ENCODE measurements around the gene CLDN9. TPM values are rescaled to one million over a fixed set of nuclear protein-coding genes. Genes with fewer than 3 reads are reported as not detected.
A peak's percentile ranks its signal among the peaks of the same experiment; 100 is the strongest.

CLDN9 gene
- total RNA-seq, 1 donor from 2014 or later = not detected

DNA sequence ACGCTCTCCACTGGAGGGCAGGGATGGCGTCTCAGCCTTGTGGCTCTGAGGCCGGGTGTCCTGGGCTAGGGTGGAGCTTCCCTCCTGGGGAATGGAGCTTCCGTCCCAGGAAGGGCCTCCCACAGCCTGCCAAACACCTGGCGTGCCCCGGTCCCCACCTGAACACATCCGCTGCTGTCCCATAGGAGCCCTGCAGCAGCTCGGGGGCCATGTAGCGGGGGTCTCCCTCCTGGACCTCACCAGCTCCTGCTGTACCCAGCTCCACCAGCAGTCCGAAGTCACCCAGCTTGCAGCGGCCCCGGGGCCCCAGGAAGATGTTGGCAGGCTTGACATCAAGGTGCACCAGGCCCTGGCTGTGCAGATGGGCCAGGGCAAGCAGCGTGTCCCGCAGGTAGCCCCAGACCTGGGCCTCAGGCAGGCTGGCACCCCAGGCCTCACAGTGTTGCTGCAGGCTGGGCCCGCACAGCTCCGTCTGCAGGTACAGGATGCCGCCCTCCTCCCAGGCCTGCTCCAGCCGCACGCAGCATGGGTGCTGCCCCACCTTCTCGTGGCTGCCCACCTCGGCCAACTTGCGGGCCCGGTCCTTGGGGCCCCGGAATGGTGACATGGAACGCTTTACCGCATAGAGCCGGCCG is 37.4 kb upstream of the CLDN9 start:
- DNase-seq (ENCODE audit: extremely low spot score, unreplicated experiment) = no peak
- no peak overlapping the region for H3K27ac Mint-ChIP-seq (ENCODE audit: unreplicated experiment)
- H3K4me3 Mint-ChIP-seq (ENCODE audit: unreplicated experiment) = no peak overlapping the region
- H3K36me3 Mint-ChIP-seq (ENCODE audit: unreplicated experiment) = no peaks in the 10 kb centered on the region
- no peaks in the 10 kb centered on the region for H3K9me3 Mint-ChIP-seq (ENCODE audit: unreplicated experiment)
- H3K27me3 Mint-ChIP-seq (ENCODE audit: unreplicated experiment) = no peaks in the 10 kb centered on the region
- TF ChIP-seq, protein P1, sequence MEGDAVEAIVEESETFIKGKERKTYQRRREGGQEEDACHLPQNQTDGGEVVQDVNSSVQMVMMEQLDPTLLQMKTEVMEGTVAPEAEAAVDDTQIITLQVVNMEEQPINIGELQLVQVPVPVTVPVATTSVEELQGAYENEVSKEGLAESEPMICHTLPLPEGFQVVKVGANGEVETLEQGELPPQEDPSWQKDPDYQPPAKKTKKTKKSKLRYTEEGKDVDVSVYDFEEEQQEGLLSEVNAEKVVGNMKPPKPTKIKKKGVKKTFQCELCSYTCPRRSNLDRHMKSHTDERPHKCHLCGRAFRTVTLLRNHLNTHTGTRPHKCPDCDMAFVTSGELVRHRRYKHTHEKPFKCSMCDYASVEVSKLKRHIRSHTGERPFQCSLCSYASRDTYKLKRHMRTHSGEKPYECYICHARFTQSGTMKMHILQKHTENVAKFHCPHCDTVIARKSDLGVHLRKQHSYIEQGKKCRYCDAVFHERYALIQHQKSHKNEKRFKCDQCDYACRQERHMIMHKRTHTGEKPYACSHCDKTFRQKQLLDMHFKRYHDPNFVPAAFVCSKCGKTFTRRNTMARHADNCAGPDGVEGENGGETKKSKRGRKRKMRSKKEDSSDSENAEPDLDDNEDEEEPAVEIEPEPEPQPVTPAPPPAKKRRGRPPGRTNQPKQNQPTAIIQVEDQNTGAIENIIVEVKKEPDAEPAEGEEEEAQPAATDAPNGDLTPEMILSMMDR (IDR thresholded peaks at IDR 0.05) = no peak
- peaks cover 12% of the 10 kb centered on the region for H3K4me1 Mint-ChIP-seq (ENCODE audit: unreplicated experiment)

DNA sequence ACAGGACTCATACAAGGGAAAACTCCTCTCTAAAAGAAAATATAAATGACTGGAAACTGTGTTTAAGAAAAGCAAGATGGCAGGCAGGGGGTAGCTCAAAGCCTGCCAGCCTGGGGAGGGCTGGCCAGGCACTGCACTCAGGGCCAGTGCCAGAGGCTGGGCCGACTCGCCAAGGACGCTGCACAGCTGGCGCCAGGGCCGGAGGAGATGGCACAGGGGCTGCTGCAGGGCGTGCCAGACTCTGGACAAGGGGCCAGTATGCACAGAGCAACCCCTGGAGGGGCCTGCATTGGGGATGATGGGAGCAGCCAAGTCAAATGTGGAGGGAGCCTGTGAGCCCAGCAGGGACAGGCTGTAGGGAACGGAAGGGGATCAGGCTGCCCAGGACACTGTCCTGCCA is 36.5 kb upstream of the CLDN9 start:
- TF ChIP-seq, protein P1 (IDR thresholded peaks at IDR 0.05) = no peak
- Mint-ChIP-seq H3K9me3 (ENCODE audit: unreplicated experiment) (no peaks in the 10 kb centered on the region), H3K27ac (ENCODE audit: unreplicated experiment) (no peak overlapping the region), H3K4me3 (ENCODE audit: unreplicated experiment) (no peak overlapping the region), H3K36me3 (ENCODE audit: unreplicated experiment) (no peaks in the 10 kb centered on the region), H3K27me3 (ENCODE audit: unreplicated experiment) (no peaks in the 10 kb centered on the region), H3K4me1 (ENCODE audit: unreplicated experiment) (peaks cover 11% of the 10 kb centered on the region)
- DNase-seq (ENCODE audit: extremely low spot score, unreplicated experiment) = no peak

DNA sequence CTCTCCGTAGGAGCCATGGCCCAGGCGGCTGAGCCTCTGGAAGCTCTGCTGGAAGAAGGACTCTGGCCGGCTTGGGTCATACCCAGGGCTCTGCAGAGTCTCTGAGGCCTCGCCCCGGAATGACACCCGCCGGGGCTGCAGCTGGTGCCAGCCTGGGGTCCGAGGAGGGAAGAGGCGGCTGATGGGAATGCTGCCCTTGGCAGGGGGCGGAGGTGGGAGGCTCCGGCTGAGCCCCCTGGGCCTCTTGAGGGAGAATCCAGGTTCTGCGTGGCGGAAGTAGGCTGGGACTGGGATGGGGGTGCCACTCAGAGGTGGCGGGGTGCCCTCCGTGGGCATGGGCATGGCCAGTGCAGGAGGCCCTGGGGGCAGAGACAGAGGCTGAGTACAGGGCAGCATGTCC is 36.0 kb upstream of the CLDN9 start:
- Mint-ChIP-seq H3K9me3 (ENCODE audit: unreplicated experiment) (no peaks in the 10 kb centered on the region), H3K4me3 (ENCODE audit: unreplicated experiment) (no peak overlapping the region), H3K36me3 (ENCODE audit: unreplicated experiment) (no peaks in the 10 kb centered on the region), H3K27ac (ENCODE audit: unreplicated experiment) (no peak overlapping the region), H3K27me3 (ENCODE audit: unreplicated experiment) (no peaks in the 10 kb centered on the region), H3K4me1 (ENCODE audit: unreplicated experiment) (peaks cover 15% of the 10 kb centered on the region)
- TF ChIP-seq, protein P1 (IDR thresholded peaks at IDR 0.05) = no peak
- DNase-seq (ENCODE audit: extremely low spot score, unreplicated experiment) = no peak

DNA sequence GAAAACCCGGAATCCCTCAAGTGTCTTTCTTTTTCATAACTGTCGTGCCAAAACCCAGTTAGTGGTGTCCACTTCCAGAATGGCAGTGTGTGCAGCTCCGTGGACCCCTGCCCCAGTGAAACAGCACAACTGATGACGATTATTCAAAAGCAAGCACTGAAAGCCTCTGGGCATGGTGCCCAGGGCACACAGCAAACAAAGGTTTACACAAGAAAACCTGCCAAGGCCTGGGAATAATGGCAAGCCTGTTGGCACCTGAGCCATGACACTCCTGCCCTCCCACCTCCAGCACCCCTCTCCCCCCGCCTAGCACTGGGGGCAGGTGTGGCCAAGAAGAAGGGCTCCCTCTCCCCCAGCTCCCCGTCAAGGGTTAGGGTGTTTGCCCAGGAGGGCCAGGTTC is 35.3 kb upstream of the CLDN9 start:
- no peak for DNase-seq (ENCODE audit: extremely low spot score, unreplicated experiment)
- Mint-ChIP-seq H3K4me1 (ENCODE audit: unreplicated experiment) (peaks cover 12% of the 10 kb centered on the region), H3K4me3 (ENCODE audit: unreplicated experiment) (no peak overlapping the region), H3K27ac (ENCODE audit: unreplicated experiment) (no peak overlapping the region), H3K9me3 (ENCODE audit: unreplicated experiment) (no peaks in the 10 kb centered on the region), H3K27me3 (ENCODE audit: unreplicated experiment) (no peaks in the 10 kb centered on the region), H3K36me3 (ENCODE audit: unreplicated experiment) (no peaks in the 10 kb centered on the region)
- TF ChIP-seq, protein P1 (IDR thresholded peaks at IDR 0.05) = no peak

DNA sequence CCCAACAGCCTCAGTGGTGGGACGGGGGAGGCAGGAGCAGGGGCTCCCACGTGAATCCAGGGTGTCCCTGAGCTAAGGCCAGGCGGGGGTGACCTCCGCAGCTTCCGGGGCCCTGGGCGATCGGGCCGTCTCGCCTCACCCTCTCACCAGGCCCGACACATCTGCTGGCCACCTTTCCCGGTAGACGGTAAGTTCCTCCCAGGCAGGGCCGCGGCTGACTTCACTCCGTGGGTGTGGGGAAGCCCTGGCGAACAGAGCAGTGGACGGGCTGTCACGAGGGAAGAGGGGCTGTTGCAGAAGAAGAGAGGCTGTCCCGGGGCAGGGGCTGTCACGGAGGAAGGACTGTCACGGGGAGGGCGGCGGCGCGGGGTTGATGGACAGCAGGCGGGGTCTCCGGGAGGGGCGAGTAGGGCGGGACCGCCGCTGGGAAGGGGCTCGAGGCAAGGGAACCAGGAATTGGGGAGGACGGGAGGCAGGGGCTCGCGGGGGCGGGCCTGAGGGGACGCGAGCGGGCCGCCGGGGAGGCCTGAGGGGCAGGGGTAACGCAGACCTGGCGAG is 33.0 kb upstream of the CLDN9 start:
- Mint-ChIP-seq H3K4me1 (ENCODE audit: unreplicated experiment) (peaks cover 15% of the 10 kb centered on the region), H3K36me3 (ENCODE audit: unreplicated experiment) (no peaks in the 10 kb centered on the region), H3K27me3 (ENCODE audit: unreplicated experiment) (no peaks in the 10 kb centered on the region), H3K9me3 (ENCODE audit: unreplicated experiment) (no peaks in the 10 kb centered on the region), H3K27ac (ENCODE audit: unreplicated experiment) (peak overlapping the region; percentile 27), H3K4me3 (ENCODE audit: unreplicated experiment) (peak overlapping the region; percentile 75)
- DNase-seq (ENCODE audit: extremely low spot score, unreplicated experiment) = no peak
- TF ChIP-seq, protein P1 (IDR thresholded peaks at IDR 0.05) = no peak
